Caco-2 (cell line): ENCODE data around the gene ESRRB. TPM values are rescaled to one million over a fixed set of nuclear protein-coding genes. Genes with fewer than 3 reads are reported as not detected.
A peak's percentile ranks its signal among the peaks of the same experiment; 100 is the strongest.

Experiments used
- BruUV-seq: library from RNA; stranded (reverse); fragments of 400-500 nt; replicated peaks from 2 replicates; lab custom pipeline; 2021; lab: Mats Ljungman, UMichigan
- CTCF ChIA-PET: fragments of 300-600 bp; sonication (Branson Sonifier 250); formaldehyde crosslinking; loops from one replicate; lab custom pipeline; 2022; ENCODE audit warnings: antibody characterized with exemption; lab: Charles Lee
- POLR2A ChIA-PET: fragments of 300-600 bp; sonication (Branson Sonifier 250); formaldehyde crosslinking; loops from one replicate; lab custom pipeline; 2022; ENCODE audit warnings: antibody characterized with exemption; lab: Charles Lee
- DNase-seq, 2 experiments: peaks; one replicate each; pipeline versions ENCODE4 v3.0.0 to v3.0.0-alpha.2; 2020 to 2022
- H3K27me3 ChIP-seq: replicated peaks from 2 replicates; pipeline ENCODE4 v1.6.0; 2011; ENCODE audit warnings: low read length; ENCODE audit not compliant: control insufficient read depth, insufficient read depth
- H3K36me3 ChIP-seq: 2 replicates; pipeline ENCODE4 v1.5.1; 2011; ENCODE audit warnings: low read length; ENCODE audit not compliant: control insufficient read depth, insufficient read depth
- H3K4me1 ChIP-seq: fragments of 250-450 bp; sonication (Bioruptor Pico); 2 replicates; pipeline ENCODE4 v1.5.1; 2020; ENCODE audit warnings: mild to moderate bottlenecking
- H3K4me3 ChIP-seq: 2 replicates; pipeline ENCODE4 v1.5.1; 2011; ENCODE audit warnings: low read depth, mild to moderate bottlenecking, control low read depth, low read length
- H3K9me3 ChIP-seq: fragments of 250-450 bp; sonication (Bioruptor Pico); 2 replicates; pipeline ENCODE4 v1.5.1; 2020; ENCODE audit warnings: mild to moderate bottlenecking, moderate library complexity
- H3K27ac Mint-ChIP-seq: one replicate; pipeline ENCODE4 v1.8.0; 2022; ENCODE audit warnings: mixed read lengths; ENCODE audit not compliant: unreplicated experiment
- H3K27me3 Mint-ChIP-seq: one replicate; pipeline ENCODE4 v1.8.0; 2022; ENCODE audit warnings: mixed read lengths; ENCODE audit not compliant: insufficient read depth, unreplicated experiment
- H3K36me3 Mint-ChIP-seq: one replicate; pipeline ENCODE4 v1.8.0; 2022; ENCODE audit warnings: mild to moderate bottlenecking, mixed read lengths; ENCODE audit not compliant: insufficient read depth, unreplicated experiment
- H3K4me1 Mint-ChIP-seq: one replicate; pipeline ENCODE4 v1.8.0; 2022; ENCODE audit warnings: low read depth, mixed read lengths; ENCODE audit not compliant: unreplicated experiment
- H3K4me3 Mint-ChIP-seq: one replicate; pipeline ENCODE4 v1.8.0; 2022; ENCODE audit warnings: mild to moderate bottlenecking, moderate library complexity, mixed read lengths; ENCODE audit not compliant: unreplicated experiment
- H3K9me3 Mint-ChIP-seq: one replicate; pipeline ENCODE4 v1.8.0; 2022; ENCODE audit warnings: mixed read lengths; ENCODE audit not compliant: unreplicated experiment
- CTCF ChIP-seq, 2 experiments: fragments of 200-600 bp in 1 of 2; IDR thresholded peaks; 1 replicate in 1 of 2; 2 replicates in 1 of 2; pipeline versions ENCODE4 v1.5.1 to v1.8.0; 2011 to 2022; ENCODE audit warnings: antibody characterized with exemption in 1 of 2, control low read depth in 1 of 2, inconsistent platforms in 1 of 2, low read depth in 1 of 2, low read length in 1 of 2, mild to moderate bottlenecking in 1 of 2, moderate library complexity in 1 of 2; ENCODE audit not compliant: insufficient read depth in 1 of 2, severe bottlenecking in 1 of 2, unreplicated experiment in 1 of 2
- intact Hi-C: fragments of 100-400 bp; cut with micrococcal nuclease; formaldehyde crosslinking; loops from one replicate; pipeline ENCODE4 v1.10.0; 2022; ENCODE audit not compliant: unreplicated experiment
- total RNA-seq: library from RNA; stranded (reverse); gene quantifications from 2 replicates; pipeline ENCODE4 v1.2.3, GENCODE V29; 2022

The ESRRB gene
- total RNA-seq, 1 experiment from 2014 or later, result not detected

GRCh38 chr14:76385435-76385834 lies 9.5 kb downstream of the ESRRB start:
- H3K4me3 Mint-ChIP-seq, result no peak overlapping the region
- H3K9me3 Mint-ChIP-seq, result no peaks in the 10 kb centered on the region
- POLR2A ChIA-PET, result no interaction called here
- no peaks in the 10 kb centered on the region for H3K9me3 ChIP-seq
- TF ChIP-seq CTCF (IDR thresholded peaks at IDR 0.05; ENCODE audit: insufficient read depth in 1 of 2, low read depth in 1 of 2, low read length in 1 of 2, severe bottlenecking in 1 of 2, unreplicated experiment in 1 of 2), result no peak
- no peaks in the 10 kb centered on the region for H3K36me3 ChIP-seq
- no peaks in the 10 kb centered on the region for H3K36me3 Mint-ChIP-seq
- intact Hi-C loops, result no loop called here
- no peaks in the 10 kb centered on the region; the same call in none of the 2 replicates for H3K27me3 ChIP-seq
- H3K4me1 ChIP-seq, result no peaks in the 10 kb centered on the region
- DNase-seq, result no peak
- no peak overlapping the region for H3K4me3 ChIP-seq
- peaks cover 17% of the 10 kb centered on the region for H3K27me3 Mint-ChIP-seq
- no TSS peak for BruUV-seq
- no peak overlapping the region for H3K27ac Mint-ChIP-seq
- CTCF ChIA-PET, result no interaction called here
- H3K4me1 Mint-ChIP-seq, result no peaks in the 10 kb centered on the region

GRCh38 chr14:76386944-76387782 lies 11.2 kb downstream of the ESRRB start:
- DNase-seq, result peak; percentile 58 to 83
- no peaks in the 10 kb centered on the region for H3K9me3 ChIP-seq
- no peaks in the 10 kb centered on the region for H3K36me3 ChIP-seq
- Mint-ChIP-seq H3K4me1 (no peaks in the 10 kb centered on the region), H3K4me3 (no peak overlapping the region), H3K36me3 (no peaks in the 10 kb centered on the region), H3K9me3 (no peaks in the 10 kb centered on the region), H3K27me3 (peaks cover 16% of the 10 kb centered on the region), H3K27ac (no peak overlapping the region)
- H3K4me3 ChIP-seq, result no peak overlapping the region
- ChIA-PET POLR2A (no interaction called here), CTCF (interaction anchor here (0.5 to 2.4 kb wide), 8 partner anchors 16 to 678 kb away, joined by 3 to 18 read pairs (median 3); no protein-coding TSS in a partner anchor)
- no TSS peak for BruUV-seq
- TF ChIP-seq CTCF (IDR thresholded peaks at IDR 0.05; ENCODE audit: insufficient read depth in 1 of 2, low read depth in 1 of 2, low read length in 1 of 2, severe bottlenecking in 1 of 2, unreplicated experiment in 1 of 2), result peak; percentile 92 to 96
- no peaks in the 10 kb centered on the region; the same call in none of the 2 replicates for H3K27me3 ChIP-seq
- intact Hi-C loops, result loop anchor here (1.0 kb wide), 1 partner anchor 337 kb away; no protein-coding TSS in a partner anchor
- no peaks in the 10 kb centered on the region for H3K4me1 ChIP-seq

DNA sequence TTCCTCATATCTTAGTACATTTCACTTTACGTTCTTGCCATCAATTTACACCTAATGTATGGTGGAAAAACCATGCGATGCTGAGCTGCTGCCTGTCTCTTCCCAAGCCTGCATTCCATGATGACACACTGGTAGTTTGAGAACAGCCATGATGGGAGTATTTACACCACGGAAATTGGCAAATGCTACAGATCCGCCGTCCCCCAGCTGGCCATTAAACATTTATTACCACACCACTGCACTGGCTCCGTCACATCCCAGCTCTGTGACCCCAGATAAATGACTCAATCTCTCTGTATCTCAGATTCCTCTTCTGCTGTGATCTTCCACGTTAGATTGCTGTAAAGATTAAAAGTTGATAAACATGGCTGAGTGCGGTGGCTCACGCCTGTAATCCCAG lies 13.9 kb downstream of the ESRRB start:
- no peak for DNase-seq
- no peaks in the 10 kb centered on the region for H3K4me1 Mint-ChIP-seq
- H3K4me3 Mint-ChIP-seq, result no peak overlapping the region
- CTCF ChIA-PET, result no interaction called here
- POLR2A ChIA-PET, result no interaction called here
- H3K27me3 ChIP-seq, result no peaks in the 10 kb centered on the region
- H3K9me3 Mint-ChIP-seq, result no peaks in the 10 kb centered on the region
- peaks cover 8% of the 10 kb centered on the region for H3K27me3 Mint-ChIP-seq
- no peaks in the 10 kb centered on the region for H3K36me3 ChIP-seq
- H3K36me3 Mint-ChIP-seq, result no peaks in the 10 kb centered on the region
- no peaks in the 10 kb centered on the region for H3K9me3 ChIP-seq
- no peak for TF ChIP-seq CTCF (IDR thresholded peaks at IDR 0.05; ENCODE audit: insufficient read depth in 1 of 2, low read depth in 1 of 2, low read length in 1 of 2, severe bottlenecking in 1 of 2, unreplicated experiment in 1 of 2)
- no peak overlapping the region for H3K27ac Mint-ChIP-seq
- intact Hi-C loops, result no loop called here
- H3K4me3 ChIP-seq, result no peak overlapping the region
- BruUV-seq, result no TSS peak
- no peaks in the 10 kb centered on the region for H3K4me1 ChIP-seq
